K562 (cell line): ENCODE results near the gene NOCT.

ENCODE experiments used
- ERF ChIP-seq: fragments of 450-650 bp; formaldehyde crosslinking; IDR thresholded peaks from 2 replicates; pipeline ENCODE4 v1.4.0; 2020; ENCODE audit warnings: mild to moderate bottlenecking, mixed read lengths
- GABPB1 ChIP-seq: sonication (generic); formaldehyde crosslinking; IDR thresholded peaks from 2 replicates; pipeline ENCODE4 v1.8.0; 2022; ENCODE audit warnings: mild to moderate bottlenecking, missing genetic modification reagents
- GATAD2B ChIP-seq: fragments of 450-650 bp; IDR thresholded peaks from 2 replicates; pipeline ENCODE4 v1.6.1; 2017; ENCODE audit warnings: mild to moderate bottlenecking, borderline replicate concordance
- HDGF ChIP-seq: fragments of 450-650 bp; IDR thresholded peaks from 2 replicates; pipeline ENCODE4 v1.6.1; 2016
- PURB ChIP-seq: sonication (generic); formaldehyde crosslinking; IDR thresholded peaks from 2 replicates; pipeline ENCODE4 v1.9.0; 2021; ENCODE audit warnings: low read depth, mild to moderate bottlenecking, missing genetic modification reagents
- TBL1XR1 ChIP-seq, 2 experiments: IDR thresholded peaks; 2 replicates each; pipeline ENCODE4 v1.6.1; 2012; ENCODE audit warnings: improper control_type of control experiment in 2 of 2, low read length in 2 of 2, mild to moderate bottlenecking in 1 of 2
- TEAD4 ChIP-seq, 2 experiments: sonication (generic) in 1 of 2; formaldehyde crosslinking in 1 of 2; IDR thresholded peaks; 2 replicates each; pipeline versions ENCODE4 v1.6.1 to v1.8.0; 2012 to 2022; ENCODE audit warnings: borderline replicate concordance in 1 of 2, inconsistent platforms in 1 of 2, low read length in 1 of 2, mild to moderate bottlenecking in 1 of 2, missing genetic modification reagents in 1 of 2
- ZFP1 ChIP-seq: fragments of 450-650 bp; formaldehyde crosslinking; IDR thresholded peaks from 2 replicates; pipeline ENCODE4 v1.4.0; 2020; ENCODE audit warnings: mild to moderate bottlenecking, mixed read lengths
- ZKSCAN8 ChIP-seq: fragments of 200-800 bp; sonication (Bioruptor generic); IDR thresholded peaks from 2 replicates; pipeline ENCODE4 v1.6.1; 2016; ENCODE audit warnings: missing genetic modification characterization, missing compliant biosample characterization
- ZNF354B ChIP-seq: fragments of 250-450 bp; sonication (Bioruptor Pico); IDR thresholded peaks from 2 replicates; pipeline ENCODE4 v1.4.0; 2020
- ZNF586 ChIP-seq: fragments of 450-650 bp; formaldehyde crosslinking; conservative IDR thresholded peaks from 2 replicates; pipeline ENCODE4 v1.4.0; 2020; ENCODE audit warnings: mild to moderate bottlenecking, moderate library complexity
- TF ChIP-seq, protein P1 (sequence below), 2 experiments: fragments of 450-650 bp in 1 of 2; IDR thresholded peaks; 2 replicates each; pipeline ENCODE4 v1.6.1; 2011 to 2017; ENCODE audit warnings: low read depth in 2 of 2, antibody characterized with exemption in 1 of 2, borderline replicate concordance in 1 of 2, low read length in 1 of 2, mild to moderate bottlenecking in 1 of 2, mixed read lengths in 1 of 2; ENCODE audit not compliant: control insufficient read depth in 1 of 2
- TF ChIP-seq, protein P2 (sequence below): fragments of 450-650 bp; conservative IDR thresholded peaks from 2 replicates; pipeline ENCODE4 v1.6.1; 2016; ENCODE audit warnings: missing genetic modification characterization, low read depth, mild to moderate bottlenecking, control low read depth, missing compliant biosample characterization

DNA sequence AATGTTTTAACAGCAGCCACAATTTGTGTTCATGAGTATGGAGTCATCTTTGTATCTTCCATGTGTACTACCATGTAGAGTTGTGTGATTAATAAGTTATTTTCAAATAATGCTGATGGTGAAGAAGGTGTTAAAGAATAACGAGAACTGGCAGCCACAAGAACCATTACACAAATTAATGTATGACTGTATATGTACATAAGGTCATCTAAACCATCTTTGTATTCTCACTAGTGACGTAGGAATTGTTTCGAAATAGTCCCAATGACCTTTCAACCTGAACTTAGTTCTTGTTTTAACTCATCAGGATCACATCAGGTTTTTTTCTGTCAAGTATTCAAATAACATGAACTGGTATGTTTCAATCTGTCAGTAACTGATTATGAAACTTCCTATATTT lies 48.3 kb upstream of the NOCT start:
- no peak for TF ChIP-seq ZFP1 (CRISPR knock-in tag)
- TF ChIP-seq GATAD2B: no peak
- TF ChIP-seq ZKSCAN8 (CRISPR knock-in tag): no peak
- TF ChIP-seq ERF (CRISPR knock-in tag): no peak
- no peak for TF ChIP-seq ZNF586 (CRISPR knock-in tag)
- no peak for TF ChIP-seq PURB (CRISPR knock-in tag)
- TF ChIP-seq ZNF354B (CRISPR knock-in tag): no peak
- TF ChIP-seq, protein P1, sequence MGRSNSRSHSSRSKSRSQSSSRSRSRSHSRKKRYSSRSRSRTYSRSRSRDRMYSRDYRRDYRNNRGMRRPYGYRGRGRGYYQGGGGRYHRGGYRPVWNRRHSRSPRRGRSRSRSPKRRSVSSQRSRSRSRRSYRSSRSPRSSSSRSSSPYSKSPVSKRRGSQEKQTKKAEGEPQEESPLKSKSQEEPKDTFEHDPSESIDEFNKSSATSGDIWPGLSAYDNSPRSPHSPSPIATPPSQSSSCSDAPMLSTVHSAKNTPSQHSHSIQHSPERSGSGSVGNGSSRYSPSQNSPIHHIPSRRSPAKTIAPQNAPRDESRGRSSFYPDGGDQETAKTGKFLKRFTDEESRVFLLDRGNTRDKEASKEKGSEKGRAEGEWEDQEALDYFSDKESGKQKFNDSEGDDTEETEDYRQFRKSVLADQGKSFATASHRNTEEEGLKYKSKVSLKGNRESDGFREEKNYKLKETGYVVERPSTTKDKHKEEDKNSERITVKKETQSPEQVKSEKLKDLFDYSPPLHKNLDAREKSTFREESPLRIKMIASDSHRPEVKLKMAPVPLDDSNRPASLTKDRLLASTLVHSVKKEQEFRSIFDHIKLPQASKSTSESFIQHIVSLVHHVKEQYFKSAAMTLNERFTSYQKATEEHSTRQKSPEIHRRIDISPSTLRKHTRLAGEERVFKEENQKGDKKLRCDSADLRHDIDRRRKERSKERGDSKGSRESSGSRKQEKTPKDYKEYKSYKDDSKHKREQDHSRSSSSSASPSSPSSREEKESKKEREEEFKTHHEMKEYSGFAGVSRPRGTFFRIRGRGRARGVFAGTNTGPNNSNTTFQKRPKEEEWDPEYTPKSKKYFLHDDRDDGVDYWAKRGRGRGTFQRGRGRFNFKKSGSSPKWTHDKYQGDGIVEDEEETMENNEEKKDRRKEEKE (IDR thresholded peaks at IDR 0.05; ENCODE audit: borderline replicate concordance in 1 of 2, control insufficient read depth in 1 of 2, low read depth in 2 of 2, low read length in 1 of 2): no peak
- TF ChIP-seq TEAD4 (IDR thresholded peaks at IDR 0.05; ENCODE audit: low read length): no peak
- no peak for TF ChIP-seq TEAD4 (CRISPR knock-in tag; IDR thresholded peaks at IDR 0.05; ENCODE audit: borderline replicate concordance)
- TF ChIP-seq, protein P2, sequence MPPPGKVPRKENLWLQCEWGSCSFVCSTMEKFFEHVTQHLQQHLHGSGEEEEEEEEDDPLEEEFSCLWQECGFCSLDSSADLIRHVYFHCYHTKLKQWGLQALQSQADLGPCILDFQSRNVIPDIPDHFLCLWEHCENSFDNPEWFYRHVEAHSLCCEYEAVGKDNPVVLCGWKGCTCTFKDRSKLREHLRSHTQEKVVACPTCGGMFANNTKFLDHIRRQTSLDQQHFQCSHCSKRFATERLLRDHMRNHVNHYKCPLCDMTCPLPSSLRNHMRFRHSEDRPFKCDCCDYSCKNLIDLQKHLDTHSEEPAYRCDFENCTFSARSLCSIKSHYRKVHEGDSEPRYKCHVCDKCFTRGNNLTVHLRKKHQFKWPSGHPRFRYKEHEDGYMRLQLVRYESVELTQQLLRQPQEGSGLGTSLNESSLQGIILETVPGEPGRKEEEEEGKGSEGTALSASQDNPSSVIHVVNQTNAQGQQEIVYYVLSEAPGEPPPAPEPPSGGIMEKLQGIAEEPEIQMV (tag): no peak
- TF ChIP-seq GABPB1: no peak
- no peak for TF ChIP-seq HDGF
- no peak for TF ChIP-seq TBL1XR1 (IDR thresholded peaks at IDR 0.05; ENCODE audit: low read length in 2 of 2)
